ENCODE results near the gene PVALEF. TPM values are rescaled to one million over a fixed set of nuclear protein-coding genes. Genes with fewer than 3 reads are reported as not detected.

The PVALEF gene
- total RNA-seq, 1 experiment from 2014 or later: not detected

DNA sequence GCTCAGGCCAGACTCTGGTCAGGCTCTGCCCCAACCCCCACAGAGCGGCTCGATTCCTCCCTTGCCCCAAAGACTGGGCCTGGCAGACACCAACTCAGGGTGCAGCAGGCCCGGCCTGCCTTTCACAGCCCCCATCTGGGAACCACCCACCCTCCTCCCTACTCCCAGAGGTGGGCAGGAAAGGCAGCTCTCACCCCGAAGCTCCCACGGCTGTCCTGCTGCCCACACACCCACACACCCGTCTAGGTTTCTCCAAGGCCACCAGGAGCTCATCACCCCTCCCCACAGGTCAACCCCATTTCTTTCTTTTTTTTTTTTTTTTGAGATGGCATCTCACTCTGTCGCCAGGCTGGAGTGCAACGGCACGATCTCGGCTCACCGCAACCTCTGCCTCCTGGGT, 53.7 kb downstream of the PVALEF start:
- H3K4me1 ChIP-seq (ENCODE audit: insufficient read depth, low read length): no peaks in the 10 kb centered on the region; the same call in 1 of the 2 replicates
- TF ChIP-seq CTCF (conservative IDR thresholded peaks at IDR 0.05): no peak
- H3K23ac ChIP-seq (ENCODE audit: insufficient read length, low read depth, low read length): no peak overlapping the region
- H3K23me2 ChIP-seq (ENCODE audit: insufficient read length, low read depth, low read length, poor library complexity, severe bottlenecking): peaks cover 14% of the 10 kb centered on the region
- no peak overlapping the region for H3K56ac ChIP-seq (ENCODE audit: insufficient read length, low read depth, low read length)
- no peaks in the 10 kb centered on the region for H3K27me3 ChIP-seq (ENCODE audit: insufficient read depth, low read length)
- DNase-seq: no peak
- no peak overlapping the region for H3K27ac ChIP-seq (ENCODE audit: insufficient read length, low read depth, low read length)
- no peak overlapping the region for H3T11ph ChIP-seq (ENCODE audit: low read length)
- H3K36me3 Mint-ChIP-seq (ENCODE audit: insufficient read depth in 1 of 3, low read depth in 3 of 3): peaks cover 4 to 22% (median 18%) of the 10 kb centered on the region in 3 experiments
- H3K18ac ChIP-seq (ENCODE audit: insufficient read length, low read depth, low read length): no peak overlapping the region
- H4K91ac ChIP-seq (ENCODE audit: insufficient read length, low read depth, low read length): no peak overlapping the region
- no peak overlapping the region for H2BK20ac ChIP-seq (ENCODE audit: low read depth, low read length, poor library complexity, severe bottlenecking)
- H2AK5ac ChIP-seq (ENCODE audit: insufficient read length, low read length): no peak overlapping the region
- H4K5ac ChIP-seq (ENCODE audit: insufficient read length, low read depth, low read length): no peak overlapping the region
- no CpG with 5 or more reads among the region's 11 CpGs for WGBS (ENCODE audit: extremely low coverage, insufficient read length, low lambda C conversion rate)
- no peaks in the 10 kb centered on the region for H4K20me1 ChIP-seq (ENCODE audit: control insufficient read depth, insufficient read depth, insufficient read length)
- H3K4me3 Mint-ChIP-seq: no peak overlapping the region
- no peak overlapping the region for H2BK5ac ChIP-seq (ENCODE audit: insufficient read length, low read length)
- H2BK12ac ChIP-seq (ENCODE audit: insufficient read length, low read depth, low read length): no peak overlapping the region
- no peak overlapping the region for H3K4ac ChIP-seq (ENCODE audit: low read depth, low read length)
- no peaks in the 10 kb centered on the region for H3K9me3 ChIP-seq (ENCODE audit: control insufficient read depth, low read depth, low read length)
- no peak overlapping the region for H3K9ac ChIP-seq (ENCODE audit: extremely low read depth, insufficient read length, low read length)
- H2BK120ac ChIP-seq (ENCODE audit: low read depth, low read length, poor library complexity, severe bottlenecking): no peak overlapping the region
- no peaks in the 10 kb centered on the region for H3K79me2 ChIP-seq (ENCODE audit: insufficient read depth, low read length)
- no peaks in the 10 kb centered on the region for H3K9me3 Mint-ChIP-seq
- peaks cover 15% of the 10 kb centered on the region in 2 experiments for H3K4me1 Mint-ChIP-seq
- no peak overlapping the region for H2BK15ac ChIP-seq (ENCODE audit: low read depth, low read length)
- H3K27me3 Mint-ChIP-seq (ENCODE audit: low read depth): peaks cover 7% of the 10 kb centered on the region
- H4K8ac ChIP-seq (replicated peaks; ENCODE audit: insufficient read length, low read depth, low read length): no peak overlapping the region
- H2AFZ ChIP-seq (ENCODE audit: low read length): no peak overlapping the region
- peak overlapping the region in 1 of 3 experiments; percentile 67; a peak in 1 of 7 replicates for H3K27ac Mint-ChIP-seq
- peaks cover 6% of the 10 kb centered on the region for H3K79me1 ChIP-seq (ENCODE audit: insufficient read depth, low read depth, low read length, poor library complexity, severe bottlenecking)
- H3K4me2 ChIP-seq (ENCODE audit: insufficient read depth, insufficient read length, low read length): no peak overlapping the region
- H3K14ac ChIP-seq (ENCODE audit: insufficient read depth, low read length): no peak overlapping the region

Measured in H9 (cell line).